VCaP (cell line): Measurements from ENCODE around the gene UBR1.
A peak's percentile ranks its signal among the peaks of the same experiment; 100 is the strongest.
"Not testable (repeated sequence)": the region's sequence is repeated elsewhere in the genome, so short reads cannot be mapped to it uniquely, and the experiment has no call there.

Experiments used
- H3K27ac ChIP-seq: fragments of 450-650 bp; 2 replicates; pipeline ENCODE4 v1.5.1; 2017
- TF ChIP-seq, protein P1 (sequence below): fragments of 450-650 bp; conservative IDR thresholded peaks from 2 replicates; pipeline ENCODE4 v1.5.1; 2017; ENCODE audit warnings: mild to moderate bottlenecking, moderate library complexity

The UBR1 gene

GRCh38 chr15:43056696-43057095 lies 49.1 kb downstream of the UBR1 start:
- H3K27ac ChIP-seq = no peak overlapping the region

GRCh38 chr15:43052860-43053259 lies 53.0 kb downstream of the UBR1 start:
- H3K27ac ChIP-seq = peak overlapping the region; percentile 18; the same call in 1 of the 2 replicates
- TF ChIP-seq, protein P1, sequence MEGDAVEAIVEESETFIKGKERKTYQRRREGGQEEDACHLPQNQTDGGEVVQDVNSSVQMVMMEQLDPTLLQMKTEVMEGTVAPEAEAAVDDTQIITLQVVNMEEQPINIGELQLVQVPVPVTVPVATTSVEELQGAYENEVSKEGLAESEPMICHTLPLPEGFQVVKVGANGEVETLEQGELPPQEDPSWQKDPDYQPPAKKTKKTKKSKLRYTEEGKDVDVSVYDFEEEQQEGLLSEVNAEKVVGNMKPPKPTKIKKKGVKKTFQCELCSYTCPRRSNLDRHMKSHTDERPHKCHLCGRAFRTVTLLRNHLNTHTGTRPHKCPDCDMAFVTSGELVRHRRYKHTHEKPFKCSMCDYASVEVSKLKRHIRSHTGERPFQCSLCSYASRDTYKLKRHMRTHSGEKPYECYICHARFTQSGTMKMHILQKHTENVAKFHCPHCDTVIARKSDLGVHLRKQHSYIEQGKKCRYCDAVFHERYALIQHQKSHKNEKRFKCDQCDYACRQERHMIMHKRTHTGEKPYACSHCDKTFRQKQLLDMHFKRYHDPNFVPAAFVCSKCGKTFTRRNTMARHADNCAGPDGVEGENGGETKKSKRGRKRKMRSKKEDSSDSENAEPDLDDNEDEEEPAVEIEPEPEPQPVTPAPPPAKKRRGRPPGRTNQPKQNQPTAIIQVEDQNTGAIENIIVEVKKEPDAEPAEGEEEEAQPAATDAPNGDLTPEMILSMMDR = no peak

More at GRCh38 chr15:43056696-43057095, 49.1 kb downstream of the UBR1 start:
- TF ChIP-seq, protein P1 = no peak

DNA sequence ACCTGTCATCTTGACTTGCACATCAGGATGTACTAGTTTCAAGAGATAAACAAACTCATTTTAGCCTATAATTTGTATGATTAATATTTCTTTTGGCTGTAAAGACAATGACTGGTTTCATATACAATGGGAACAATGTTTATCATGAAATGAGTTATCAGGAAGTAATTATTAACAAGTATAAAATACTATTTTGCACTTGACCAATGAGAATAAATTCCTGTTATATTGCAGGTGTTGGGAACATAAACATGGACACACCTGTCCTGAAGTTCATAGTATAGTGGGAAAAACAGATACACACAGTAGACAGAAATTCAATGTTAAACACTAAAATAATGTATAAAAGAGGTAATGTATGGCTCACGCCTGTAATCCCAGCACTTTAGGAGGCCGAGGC lies 56.9 kb downstream of the UBR1 start:
- TF ChIP-seq, protein P1 = no peak
- H3K27ac ChIP-seq = no peak overlapping the region

DNA sequence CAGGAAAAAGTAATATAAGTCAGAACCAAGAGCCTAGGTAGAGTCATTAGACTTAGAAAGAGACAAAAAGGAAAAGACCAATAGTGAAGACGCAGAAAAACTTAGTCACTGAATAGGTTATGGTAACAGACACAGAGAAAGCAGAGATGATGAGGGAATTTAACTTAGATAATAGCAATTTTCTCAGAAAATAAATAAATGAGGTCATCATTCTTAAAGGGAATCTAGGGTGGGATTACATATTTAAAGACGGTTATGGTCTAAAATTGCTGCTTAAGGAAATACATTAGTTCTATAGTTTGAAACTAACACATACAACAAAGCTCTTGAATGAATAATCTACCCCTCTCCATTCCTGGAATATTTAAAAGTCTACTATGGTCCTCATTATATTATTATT lies 59.4 kb downstream of the UBR1 start:
- no peak overlapping the region for H3K27ac ChIP-seq
- TF ChIP-seq, protein P1 = no peak

- no peak overlapping the region for H3K27ac ChIP-seq
- TF ChIP-seq, protein P1 = no peak
These were observed 63.0 kb downstream of the UBR1 start for GRCh38 chr15:43042885-43043284.

GRCh38 chr15:43041085-43041484 lies 64.8 kb downstream of the UBR1 start:
- not testable (repeated sequence) for H3K27ac ChIP-seq

GRCh38 chr15:43035240-43035639 lies 70.6 kb downstream of the UBR1 start:
- H3K27ac ChIP-seq = not testable (repeated sequence)

DNA sequence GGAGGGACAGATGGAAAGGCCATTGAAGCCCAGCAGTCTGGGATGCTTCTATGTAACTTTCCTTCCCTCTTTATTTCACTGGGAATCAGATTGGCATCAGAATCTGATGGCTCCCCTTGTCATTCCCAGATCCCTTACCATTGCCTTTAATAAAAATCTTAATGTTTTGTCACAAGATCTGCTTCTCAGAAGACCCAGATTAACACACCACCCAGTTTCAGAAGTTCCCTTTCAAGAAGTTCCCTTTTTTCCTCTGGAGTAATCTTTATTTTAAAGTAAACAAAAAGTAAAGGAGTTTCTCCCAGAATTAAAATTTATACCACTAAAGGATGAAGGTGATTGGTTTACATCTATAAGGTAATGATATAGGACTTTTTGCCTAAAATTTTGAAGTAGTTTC lies 76.4 kb downstream of the UBR1 start:
- H3K27ac ChIP-seq = no peak overlapping the region
- TF ChIP-seq, protein P1 = no peak

GRCh38 chr15:43025150-43025549 lies 80.7 kb downstream of the UBR1 start:
- TF ChIP-seq, protein P1 = no peak
- no peak overlapping the region for H3K27ac ChIP-seq

- not testable (repeated sequence) for H3K27ac ChIP-seq
These were observed 91.2 kb downstream of the UBR1 start for GRCh38 chr15:43014671-43015070.
